H9 (cell line): ENCODE measurements around the gene ATP8A2. TPM values are rescaled to one million over a fixed set of nuclear protein-coding genes. Genes with fewer than 3 reads are reported as not detected.

ENCODE experiments used
- DNase-seq: peaks from one replicate; pipeline ENCODE4 v3.0.0-alpha.2; 2017
- H2AFZ ChIP-seq: one replicate; pipeline ENCODE4 v1.6.1; 2013; ENCODE audit warnings: mild to moderate bottlenecking, low read length, control low read depth, moderate library complexity
- H2AK5ac ChIP-seq: 2 replicates; pipeline ENCODE4 v1.6.1; 2013; ENCODE audit warnings: low read length, control low read depth, mixed read lengths; ENCODE audit not compliant: insufficient read length
- H2BK120ac ChIP-seq: one replicate; pipeline ENCODE4 v1.6.1; 2013; ENCODE audit warnings: low read depth, mild to moderate bottlenecking, low read length, control low read depth, inconsistent platforms; ENCODE audit not compliant: poor library complexity, severe bottlenecking
- H2BK12ac ChIP-seq: 2 replicates; pipeline ENCODE4 v1.6.1; 2013; ENCODE audit warnings: low read length, control low read depth, mixed read lengths, low read depth; ENCODE audit not compliant: insufficient read length
- H2BK15ac ChIP-seq: 2 replicates; pipeline ENCODE4 v1.6.1; 2013; ENCODE audit warnings: low read depth, low read length, control low read depth
- H2BK20ac ChIP-seq: one replicate; pipeline ENCODE4 v1.6.1; 2013; ENCODE audit warnings: low read depth, mild to moderate bottlenecking, low read length, control low read depth, inconsistent platforms; ENCODE audit not compliant: poor library complexity, severe bottlenecking
- H2BK5ac ChIP-seq: 2 replicates; pipeline ENCODE4 v1.6.1; 2013; ENCODE audit warnings: low read length, control low read depth, mixed read lengths; ENCODE audit not compliant: insufficient read length
- H3K14ac ChIP-seq: 2 replicates; pipeline ENCODE4 v1.6.1; 2013; ENCODE audit warnings: low read length, control low read depth; ENCODE audit not compliant: insufficient read depth
- H3K18ac ChIP-seq: 2 replicates; pipeline ENCODE4 v1.6.1; 2013; ENCODE audit warnings: low read depth, mild to moderate bottlenecking, mixed read lengths, low read length, control low read depth; ENCODE audit not compliant: insufficient read length
- H3K23ac ChIP-seq: 2 replicates; pipeline ENCODE4 v1.6.1; 2013; ENCODE audit warnings: low read length, control low read depth, mixed read lengths, low read depth; ENCODE audit not compliant: insufficient read length
- H3K23me2 ChIP-seq: 2 replicates; pipeline ENCODE4 v1.6.1; 2013; ENCODE audit warnings: low read depth, mild to moderate bottlenecking, mixed read lengths, low read length, control low read depth; ENCODE audit not compliant: insufficient read length, poor library complexity, severe bottlenecking
- H3K27ac ChIP-seq: 2 replicates; pipeline ENCODE4 v1.5.1; 2013; ENCODE audit warnings: low read length, control low read depth, mixed read lengths, low read depth; ENCODE audit not compliant: insufficient read length
- H3K27me3 ChIP-seq: 2 replicates; pipeline ENCODE4 v1.6.1; 2013; ENCODE audit warnings: low read length, control low read depth, inconsistent platforms; ENCODE audit not compliant: insufficient read depth
- H3K4ac ChIP-seq: 2 replicates; pipeline ENCODE4 v1.6.1; 2013; ENCODE audit warnings: low read depth, mild to moderate bottlenecking, control low read depth, inconsistent platforms, low read length, moderate library complexity
- H3K4me1 ChIP-seq: 2 replicates; pipeline ENCODE4 v1.6.1; 2013; ENCODE audit warnings: low read length, control low read depth, inconsistent platforms; ENCODE audit not compliant: insufficient read depth
- H3K4me2 ChIP-seq: 2 replicates; pipeline ENCODE4 v1.6.1; 2013; ENCODE audit warnings: low read length, control low read depth, mixed read lengths; ENCODE audit not compliant: insufficient read length, insufficient read depth
- H3K56ac ChIP-seq: 2 replicates; pipeline ENCODE4 v1.6.1; 2013; ENCODE audit warnings: low read depth, mild to moderate bottlenecking, mixed read lengths, low read length, control low read depth; ENCODE audit not compliant: insufficient read length
- H3K79me1 ChIP-seq: 2 replicates; pipeline ENCODE4 v1.6.1; 2013; ENCODE audit warnings: low read depth, mild to moderate bottlenecking, moderate library complexity, low read length, control low read depth, inconsistent platforms; ENCODE audit not compliant: insufficient read depth, poor library complexity, severe bottlenecking
- H3K79me2 ChIP-seq: 2 replicates; pipeline ENCODE4 v1.6.1; 2013; ENCODE audit warnings: low read length, control low read depth, inconsistent platforms; ENCODE audit not compliant: insufficient read depth
- H3K9ac ChIP-seq: 2 replicates; pipeline ENCODE4 v1.6.1; 2013; ENCODE audit warnings: low read length, control low read depth, mixed read lengths; ENCODE audit not compliant: insufficient read length; ENCODE audit errors: extremely low read depth
- H3K9me3 ChIP-seq: one replicate; pipeline ENCODE4 v1.6.1; 2013; ENCODE audit warnings: low read depth, low read length, inconsistent platforms; ENCODE audit not compliant: control insufficient read depth
- H3T11ph ChIP-seq: one replicate; pipeline ENCODE4 v1.6.1; 2013; ENCODE audit warnings: mild to moderate bottlenecking, low read length, control low read depth, inconsistent platforms
- H4K20me1 ChIP-seq: one replicate; pipeline ENCODE4 v1.6.1; 2013; ENCODE audit not compliant: control insufficient read depth, insufficient read length, insufficient read depth
- H4K5ac ChIP-seq: 2 replicates; pipeline ENCODE4 v1.6.1; 2013; ENCODE audit warnings: low read depth, mild to moderate bottlenecking, mixed read lengths, low read length, control low read depth; ENCODE audit not compliant: insufficient read length
- H4K8ac ChIP-seq: replicated peaks from 2 replicates; pipeline ENCODE4 v1.6.1; 2013; ENCODE audit warnings: low read length, control low read depth, mixed read lengths, low read depth; ENCODE audit not compliant: insufficient read length
- H4K91ac ChIP-seq: 2 replicates; pipeline ENCODE4 v1.6.1; 2013; ENCODE audit warnings: low read depth, mild to moderate bottlenecking, moderate library complexity, mixed read lengths, low read length, control low read depth; ENCODE audit not compliant: insufficient read length
- H3K27ac Mint-ChIP-seq, 3 experiments: 2 replicates in 2 of 3; 3 replicates in 1 of 3; pipeline ENCODE4 v1.8.0; 2020 to 2021; ENCODE audit warnings: mixed read lengths in 3 of 3, mild to moderate bottlenecking in 1 of 3, moderate library complexity in 1 of 3
- H3K27me3 Mint-ChIP-seq: 2 replicates; pipeline ENCODE4 v1.8.0; 2021; ENCODE audit warnings: low read depth, mild to moderate bottlenecking, moderate library complexity, mixed read lengths
- H3K36me3 Mint-ChIP-seq, 3 experiments: 2 replicates in 2 of 3; 3 replicates in 1 of 3; pipeline ENCODE4 v1.8.0; 2020 to 2021; ENCODE audit warnings: low read depth in 3 of 3, mixed read lengths in 3 of 3; ENCODE audit not compliant: insufficient read depth in 1 of 3
- H3K4me1 Mint-ChIP-seq, 2 experiments: 2 replicates each; pipeline ENCODE4 v1.8.0; 2020; ENCODE audit warnings: mixed read lengths in 2 of 2
- H3K4me3 Mint-ChIP-seq, 2 experiments: 2 replicates in 1 of 2; 3 replicates in 1 of 2; pipeline ENCODE4 v1.8.0; 2020 to 2021; ENCODE audit warnings: mild to moderate bottlenecking in 2 of 2, mixed read lengths in 2 of 2, moderate library complexity in 1 of 2
- H3K9me3 Mint-ChIP-seq, 2 experiments: 2 replicates in 1 of 2; 3 replicates in 1 of 2; pipeline ENCODE4 v1.8.0; 2020; ENCODE audit warnings: mild to moderate bottlenecking in 2 of 2, mixed read lengths in 2 of 2, moderate library complexity in 1 of 2
- WGBS: extraction: QIAGEN DNeasy Blood & Tissue Kit; methylation state at CpG from one replicate; pipeline ENCODE4 v1.1.7; 2013; ENCODE audit warnings: missing lambda C conversion rate, low lambda C conversion rate, mixed read lengths; ENCODE audit not compliant: insufficient read length; ENCODE audit errors: extremely low coverage; 5-methylcytosine and 5-hydroxymethylcytosine counted together
- total RNA-seq: library from RNA; stranded (reverse); gene quantifications from 2 replicates; pipeline ENCODE4 v1.2.1, GENCODE V29; 2021
- TF ChIP-seq, protein P1 (sequence below): fragments of 200-600 bp; sonication (generic); conservative IDR thresholded peaks from 3 replicates; pipeline ENCODE4 v1.8.0; 2021; ENCODE audit warnings: antibody characterized with exemption, mild to moderate bottlenecking

ATP8A2 gene
- total RNA-seq, 1 experiment from 2014 or later, result 18.2 TPM

- peaks cover 4% of the 10 kb centered on the region for H3K23me2 ChIP-seq
- H4K91ac ChIP-seq, result no peak overlapping the region
- H2BK20ac ChIP-seq, result no peak overlapping the region
- no peak for DNase-seq
- no peaks in the 10 kb centered on the region for H3K9me3 ChIP-seq
- Mint-ChIP-seq H3K27ac (no peak overlapping the region), H3K27me3 (peaks cover 18% of the 10 kb centered on the region), H3K9me3 (no peaks in the 10 kb centered on the region; a peak in 2 of 5 replicates), H3K4me1 (peaks cover 31 to 50% of the 10 kb centered on the region in 2 experiments), H3K4me3 (no peak overlapping the region), H3K36me3 (peaks cover 4 to 7% (median 5%) of the 10 kb centered on the region in 3 experiments; a peak in 4 of 7 replicates)
- no peak overlapping the region for H2AK5ac ChIP-seq
- no peak overlapping the region for H2BK12ac ChIP-seq
- no peak overlapping the region for H2BK15ac ChIP-seq
- H3K4me2 ChIP-seq, result no peak overlapping the region
- no peak overlapping the region for H3K27ac ChIP-seq
- H4K8ac ChIP-seq, result no peak overlapping the region
- no peaks in the 10 kb centered on the region for H3K79me1 ChIP-seq
- no peak overlapping the region for H3K18ac ChIP-seq
- no peak overlapping the region for H3K4ac ChIP-seq
- H3K27me3 ChIP-seq, result peaks cover 2% of the 10 kb centered on the region; the same call in 1 of the 2 replicates
- H3K23ac ChIP-seq, result no peak overlapping the region
- WGBS, result no CpG with 5 or more reads among the region's 2 CpGs
- H3K56ac ChIP-seq, result no peak overlapping the region
- H4K20me1 ChIP-seq, result no peaks in the 10 kb centered on the region
- no peak overlapping the region for H3T11ph ChIP-seq
- no peak overlapping the region for H3K14ac ChIP-seq
- H3K4me1 ChIP-seq, result peaks cover 4% of the 10 kb centered on the region; the same call in 1 of the 2 replicates
- H2BK120ac ChIP-seq, result no peak overlapping the region
- H2BK5ac ChIP-seq, result no peak overlapping the region
- H3K9ac ChIP-seq, result no peak overlapping the region
- peaks cover 4% of the 10 kb centered on the region; the same call in 1 of the 2 replicates for H3K79me2 ChIP-seq
- H2AFZ ChIP-seq, result no peak overlapping the region
- TF ChIP-seq, protein P1, sequence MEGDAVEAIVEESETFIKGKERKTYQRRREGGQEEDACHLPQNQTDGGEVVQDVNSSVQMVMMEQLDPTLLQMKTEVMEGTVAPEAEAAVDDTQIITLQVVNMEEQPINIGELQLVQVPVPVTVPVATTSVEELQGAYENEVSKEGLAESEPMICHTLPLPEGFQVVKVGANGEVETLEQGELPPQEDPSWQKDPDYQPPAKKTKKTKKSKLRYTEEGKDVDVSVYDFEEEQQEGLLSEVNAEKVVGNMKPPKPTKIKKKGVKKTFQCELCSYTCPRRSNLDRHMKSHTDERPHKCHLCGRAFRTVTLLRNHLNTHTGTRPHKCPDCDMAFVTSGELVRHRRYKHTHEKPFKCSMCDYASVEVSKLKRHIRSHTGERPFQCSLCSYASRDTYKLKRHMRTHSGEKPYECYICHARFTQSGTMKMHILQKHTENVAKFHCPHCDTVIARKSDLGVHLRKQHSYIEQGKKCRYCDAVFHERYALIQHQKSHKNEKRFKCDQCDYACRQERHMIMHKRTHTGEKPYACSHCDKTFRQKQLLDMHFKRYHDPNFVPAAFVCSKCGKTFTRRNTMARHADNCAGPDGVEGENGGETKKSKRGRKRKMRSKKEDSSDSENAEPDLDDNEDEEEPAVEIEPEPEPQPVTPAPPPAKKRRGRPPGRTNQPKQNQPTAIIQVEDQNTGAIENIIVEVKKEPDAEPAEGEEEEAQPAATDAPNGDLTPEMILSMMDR, result no peak
- H4K5ac ChIP-seq, result no peak overlapping the region
Observed at GRCh38 chr13:25473864-25474263, 102.1 kb downstream of the ATP8A2 start.
